H1 (cell line): ENCODE results near the gene ANKRD65.
A peak's percentile ranks its signal among the peaks of the same experiment; 100 is the strongest.

Experiments
- CBX5 ChIP-seq: fragments of 300-800, 300-1000 bp; sonication (generic); IDR thresholded peaks from 2 replicates; pipeline ENCODE4 v1.7.1; 2016; ENCODE audit warnings: antibody characterized with exemption, low read length, low read depth
- CTCF ChIP-seq, 3 experiments: IDR thresholded peaks; 1 replicate in 2 of 3; 2 replicates in 1 of 3; pipeline versions ENCODE4 v1.5.1 to v1.6.1; 2011; ENCODE audit warnings: low read length in 3 of 3, mild to moderate bottlenecking in 3 of 3, inconsistent platforms in 2 of 3, low read depth in 1 of 3, moderate library complexity in 1 of 3; ENCODE audit not compliant: insufficient read depth in 1 of 3; ENCODE audit errors: control extremely low read depth in 1 of 3
- EZH2 ChIP-seq: fragments of 200-600 bp; sonication (generic); IDR thresholded peaks from 2 replicates; pipeline ENCODE4 v1.7.1; 2012; ENCODE audit warnings: low read depth, mild to moderate bottlenecking, moderate library complexity, low read length, inconsistent platforms; ENCODE audit not compliant: severe bottlenecking
- NANOG ChIP-seq: IDR thresholded peaks from 2 replicates; pipeline ENCODE4 v1.6.1; 2011; ENCODE audit warnings: low read length, low read depth, mild to moderate bottlenecking, inconsistent platforms; ENCODE audit not compliant: insufficient read depth, poor library complexity, severe bottlenecking
- POLR2A ChIP-seq, 2 experiments: IDR thresholded peaks; 1 replicate in 1 of 2; 2 replicates in 1 of 2; pipeline ENCODE4 v1.6.1; 2011; ENCODE audit warnings: low read depth in 2 of 2, low read length in 2 of 2, mild to moderate bottlenecking in 2 of 2; ENCODE audit errors: control extremely low read depth in 1 of 2

- TF ChIP-seq CBX5, result no peak
- TF ChIP-seq NANOG, result no peak
- no peak for TF ChIP-seq EZH2
- TF ChIP-seq POLR2A (IDR thresholded peaks at IDR 0.05; ENCODE audit: control extremely low read depth in 1 of 2, low read depth in 2 of 2, low read length in 2 of 2), result peak in 1 of 2 experiments; percentile 66; a peak in 1 of 3 replicates
- TF ChIP-seq CTCF (IDR thresholded peaks at IDR 0.05; ENCODE audit: control extremely low read depth in 1 of 3, insufficient read depth in 1 of 3, low read depth in 1 of 3, low read length in 3 of 3), result peak in 2 of 3 experiments; percentile 59 to 60; a peak in 3 of 4 replicates
These were observed 21.7 kb downstream of the ANKRD65 start, which contains the start of gene CCNL2 for GRCh38 chr1:1399187-1399871.
